Inflammatory macrophage treated with lipopolysaccharide for 1 hour (primary cell): ENCODE results near the gene ELL2.

ENCODE experiments used
- DNase-seq, 2 donors: peaks; one replicate each; pipeline ENCODE4 v3.0.0-alpha.2; 2020 to 2022

Gene ELL2

GRCh38 chr5:95880081-95880926 is 81.3 kb downstream of the ELL2 start:
- DNase-seq, result no peak

GRCh38 chr5:95879661-95880060 is 82.0 kb downstream of the ELL2 start:
- DNase-seq, result no peak

GRCh38 chr5:95878417-95879323 is 83.0 kb downstream of the ELL2 start:
- DNase-seq, result no peak

- DNase-seq, result no peak
These were observed 84.9 kb downstream of the ELL2 start for GRCh38 chr5:95876782-95877181.

- DNase-seq, result no peak
These were observed 87.4 kb downstream of the ELL2 start for GRCh38 chr5:95874246-95874645.

- no peak for DNase-seq
These were observed 88.3 kb downstream of the ELL2 start for GRCh38 chr5:95873351-95873750.

- no peak for DNase-seq
These were observed 89.0 kb downstream of the ELL2 start for GRCh38 chr5:95872346-95873268.

- DNase-seq, result peak in 1 of 2 donors; percentile 53
These were observed 90.4 kb downstream of the ELL2 start for GRCh38 chr5:95871146-95871806.

GRCh38 chr5:95870105-95870672 is 91.5 kb downstream of the ELL2 start:
- peak; percentile 80 to 94 for DNase-seq

- peak; percentile 50 to 52 for DNase-seq
These were observed 92.3 kb downstream of the ELL2 start for GRCh38 chr5:95869173-95869855.

GRCh38 chr5:95868136-95868535 is 93.5 kb downstream of the ELL2 start:
- no peak for DNase-seq

- peak; percentile 56 to 57 for DNase-seq
These were observed 95.1 kb downstream of the ELL2 start for GRCh38 chr5:95866435-95867040.

- peak in 1 of 2 donors; percentile 70 for DNase-seq
These were observed 96.6 kb downstream of the ELL2 start for GRCh38 chr5:95864944-95865504.

- DNase-seq, result no peak
These were observed 97.2 kb downstream of the ELL2 start for GRCh38 chr5:95864456-95864855.

GRCh38 chr5:95863383-95863757 is 98.3 kb downstream of the ELL2 start:
- peak; percentile 83 to 87 for DNase-seq

GRCh38 chr5:95862671-95863382 is 98.8 kb downstream of the ELL2 start:
- peak; percentile 54 to 73 for DNase-seq

- peak in 1 of 2 donors; percentile 30 for DNase-seq
These were observed 99.6 kb downstream of the ELL2 start for GRCh38 chr5:95861864-95862561.

- peak; percentile 83 to 90 for DNase-seq
These were observed 100.3 kb downstream of the ELL2 start for GRCh38 chr5:95861221-95861863.
